ENCODE data around the gene SPEM2.
"Not testable (repeated sequence)": the region's sequence is repeated elsewhere in the genome, so short reads cannot be mapped to it uniquely, and the experiment has no call there.

SPEM2 gene

DNA sequence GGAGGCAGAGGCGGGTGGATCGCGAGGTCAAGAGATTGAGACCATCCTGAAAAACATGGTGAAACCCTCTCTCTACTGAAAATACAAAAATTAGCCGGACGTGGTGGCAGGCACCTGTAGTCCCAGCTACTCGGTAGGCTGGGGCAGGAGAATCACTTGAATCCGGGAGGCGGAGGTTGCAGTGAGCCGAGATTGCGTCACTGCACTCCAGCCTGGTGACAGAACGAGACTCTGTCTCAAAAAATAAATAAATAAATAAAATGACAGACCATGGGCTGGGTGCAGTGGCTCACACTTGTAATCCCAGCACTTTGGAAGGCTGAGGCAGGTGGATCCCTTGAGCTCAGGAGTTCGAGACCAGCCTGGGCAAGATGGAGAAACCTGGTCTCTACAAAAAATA lies 44.4 kb downstream of the SPEM2 start:
- not testable (repeated sequence) for H3K4me1 ChIP-seq (ENCODE audit: control insufficient read depth, insufficient read depth, low read length, poor library complexity, severe bottlenecking); H3K9me3 ChIP-seq (ENCODE audit: control insufficient read depth, low read length); DNase-seq; H3K4me3 ChIP-seq (ENCODE audit: insufficient read depth, low read depth, low read length, poor library complexity, severe bottlenecking); H3K27me3 ChIP-seq (replicated peaks; ENCODE audit: control insufficient read depth, insufficient read depth, low read length, poor library complexity, severe bottlenecking); H3K27ac ChIP-seq (ENCODE audit: insufficient read depth, low read length, poor library complexity, severe bottlenecking)
- peaks cover 22% of the 10 kb centered on the region for H3K36me3 ChIP-seq (ENCODE audit: control insufficient read depth, insufficient read depth, low read length)

DNA sequence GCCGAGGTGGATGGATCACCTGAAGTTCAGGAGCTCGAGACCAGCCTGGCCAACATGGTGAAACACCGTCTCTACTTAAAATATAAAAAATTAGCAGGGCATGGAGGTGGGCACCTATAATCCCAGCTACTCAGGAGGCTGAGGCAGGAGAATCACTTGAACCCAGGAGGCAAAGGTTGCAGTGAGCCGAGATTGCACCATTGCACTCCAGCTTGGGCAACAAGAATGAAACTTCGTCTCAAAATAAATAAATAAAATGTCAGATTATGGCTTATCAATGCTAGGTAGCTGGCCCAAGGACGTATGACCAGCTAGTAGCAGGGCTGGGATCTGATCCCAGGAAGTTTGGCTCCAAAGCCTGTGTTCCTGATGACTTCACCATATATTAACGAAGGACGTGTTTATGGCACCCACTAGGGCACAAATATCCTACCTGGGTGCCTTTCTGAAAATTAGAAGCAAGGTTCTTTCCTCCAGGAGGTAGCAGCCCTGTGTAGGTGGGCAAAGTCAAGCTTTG lies 45.1 kb downstream of the SPEM2 start:
- peaks cover 18% of the 10 kb centered on the region for H3K36me3 ChIP-seq (ENCODE audit: control insufficient read depth, insufficient read depth, low read length)
- not testable (repeated sequence) for H3K4me3 ChIP-seq (ENCODE audit: insufficient read depth, low read depth, low read length, poor library complexity, severe bottlenecking)

DNA sequence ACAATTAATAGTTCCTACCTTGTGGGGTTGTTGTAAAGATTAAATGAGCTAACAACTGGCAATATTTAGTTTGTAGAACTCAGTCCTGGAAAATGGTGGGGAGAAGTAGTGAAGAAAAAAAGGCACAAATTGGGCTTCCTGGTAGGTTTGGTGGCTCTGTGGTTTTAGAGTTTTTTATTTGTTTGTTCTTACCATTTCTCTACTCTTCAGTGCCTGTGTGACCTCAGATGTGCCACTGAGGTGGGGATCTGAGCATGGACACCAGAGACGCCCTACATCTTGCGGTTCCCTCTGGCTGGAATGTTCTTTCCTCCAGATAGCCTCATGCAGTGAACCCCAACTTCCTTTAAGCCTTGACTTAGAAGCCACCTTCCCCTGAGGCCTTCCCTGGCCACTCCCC lies 46.3 kb downstream of the SPEM2 start:
- peaks cover 6% of the 10 kb centered on the region for H3K36me3 ChIP-seq (ENCODE audit: control insufficient read depth, insufficient read depth, low read length)
- H3K27me3 ChIP-seq (replicated peaks; ENCODE audit: control insufficient read depth, insufficient read depth, low read length, poor library complexity, severe bottlenecking) = no peaks in the 10 kb centered on the region
- H3K4me1 ChIP-seq (ENCODE audit: control insufficient read depth, insufficient read depth, low read length, poor library complexity, severe bottlenecking) = no peaks in the 10 kb centered on the region
- no peak for DNase-seq
- H3K4me3 ChIP-seq (ENCODE audit: insufficient read depth, low read depth, low read length, poor library complexity, severe bottlenecking) = no peak overlapping the region
- no peaks in the 10 kb centered on the region for H3K9me3 ChIP-seq (ENCODE audit: control insufficient read depth, low read length)
- H3K27ac ChIP-seq (ENCODE audit: insufficient read depth, low read length, poor library complexity, severe bottlenecking) = no peak overlapping the region

More for the DNA sequence above, 45.1 kb downstream of the SPEM2 start:
- H3K27ac ChIP-seq (ENCODE audit: insufficient read depth, low read length, poor library complexity, severe bottlenecking); H3K27me3 ChIP-seq (replicated peaks; ENCODE audit: control insufficient read depth, insufficient read depth, low read length, poor library complexity, severe bottlenecking); H3K9me3 ChIP-seq (ENCODE audit: control insufficient read depth, low read length); DNase-seq; H3K4me1 ChIP-seq (ENCODE audit: control insufficient read depth, insufficient read depth, low read length, poor library complexity, severe bottlenecking): not testable (repeated sequence)

DNA sequence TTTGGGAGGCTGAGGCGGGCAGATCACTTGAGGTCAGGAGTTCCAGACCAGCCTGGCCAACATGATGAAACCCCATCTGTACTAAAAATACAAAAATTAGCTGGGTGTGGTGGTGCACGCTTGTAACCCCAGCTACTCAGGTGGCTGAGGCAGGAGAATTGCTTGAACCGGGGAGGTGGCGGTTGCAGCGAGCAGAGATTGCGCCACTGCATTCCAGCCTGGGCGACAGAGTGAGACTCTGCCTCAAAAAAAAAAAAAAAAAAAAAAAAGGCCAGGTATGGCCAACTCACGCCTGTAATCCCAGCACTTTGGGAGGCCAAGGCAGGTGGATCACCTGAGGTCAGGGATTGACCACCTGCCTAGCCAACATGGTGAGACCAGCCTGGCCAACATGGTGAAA lies 49.4 kb downstream of the SPEM2 start:
- peaks cover 11% of the 10 kb centered on the region for H3K4me1 ChIP-seq (ENCODE audit: control insufficient read depth, insufficient read depth, low read length, poor library complexity, severe bottlenecking)
- H3K27ac ChIP-seq (ENCODE audit: insufficient read depth, low read length, poor library complexity, severe bottlenecking); H3K36me3 ChIP-seq (ENCODE audit: control insufficient read depth, insufficient read depth, low read length); DNase-seq; H3K9me3 ChIP-seq (ENCODE audit: control insufficient read depth, low read length); H3K4me3 ChIP-seq (ENCODE audit: insufficient read depth, low read depth, low read length, poor library complexity, severe bottlenecking); H3K27me3 ChIP-seq (replicated peaks; ENCODE audit: control insufficient read depth, insufficient read depth, low read length, poor library complexity, severe bottlenecking): not testable (repeated sequence)

DNA sequence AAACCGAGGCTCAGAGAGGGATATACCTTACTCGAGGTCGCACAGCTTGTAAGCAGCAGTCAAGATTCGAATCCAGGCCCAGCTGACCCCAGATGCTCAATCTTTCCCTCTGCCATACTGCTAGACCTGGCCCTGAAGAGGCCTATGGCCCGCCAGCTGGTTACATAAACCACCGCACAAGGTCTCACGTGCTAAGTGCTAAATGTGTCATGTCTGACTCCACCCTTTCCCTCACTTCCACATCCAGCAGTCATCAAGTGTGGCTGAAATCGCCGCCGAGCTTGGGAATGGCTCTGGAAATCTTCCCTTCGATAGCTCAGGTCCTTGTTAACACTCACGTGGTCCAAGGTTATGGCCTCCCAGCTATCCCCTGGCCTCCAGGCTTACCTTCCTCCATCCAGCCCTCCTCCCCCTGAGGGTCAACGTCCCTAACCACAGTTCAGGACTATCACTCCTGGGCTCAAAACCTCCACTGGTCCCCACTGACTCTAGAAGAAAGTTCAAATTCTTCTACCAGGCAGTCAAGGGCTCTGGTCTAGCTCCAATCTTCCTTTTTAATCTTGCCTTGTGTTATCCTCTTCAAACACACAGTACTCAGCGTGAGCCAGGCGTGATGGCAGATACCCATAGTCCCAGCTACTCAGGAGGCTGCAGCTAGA lies 50.5 kb downstream of the SPEM2 start:
- peaks cover 19% of the 10 kb centered on the region for H3K4me1 ChIP-seq (ENCODE audit: control insufficient read depth, insufficient read depth, low read length, poor library complexity, severe bottlenecking)
- H3K27ac ChIP-seq (ENCODE audit: insufficient read depth, low read length, poor library complexity, severe bottlenecking) = no peak overlapping the region
- H3K36me3 ChIP-seq (ENCODE audit: control insufficient read depth, insufficient read depth, low read length) = no peaks in the 10 kb centered on the region
- H3K27me3 ChIP-seq (replicated peaks; ENCODE audit: control insufficient read depth, insufficient read depth, low read length, poor library complexity, severe bottlenecking) = no peaks in the 10 kb centered on the region
- no peak overlapping the region for H3K4me3 ChIP-seq (ENCODE audit: insufficient read depth, low read depth, low read length, poor library complexity, severe bottlenecking)
- no peaks in the 10 kb centered on the region for H3K9me3 ChIP-seq (ENCODE audit: control insufficient read depth, low read length)
- no peak for DNase-seq

DNA sequence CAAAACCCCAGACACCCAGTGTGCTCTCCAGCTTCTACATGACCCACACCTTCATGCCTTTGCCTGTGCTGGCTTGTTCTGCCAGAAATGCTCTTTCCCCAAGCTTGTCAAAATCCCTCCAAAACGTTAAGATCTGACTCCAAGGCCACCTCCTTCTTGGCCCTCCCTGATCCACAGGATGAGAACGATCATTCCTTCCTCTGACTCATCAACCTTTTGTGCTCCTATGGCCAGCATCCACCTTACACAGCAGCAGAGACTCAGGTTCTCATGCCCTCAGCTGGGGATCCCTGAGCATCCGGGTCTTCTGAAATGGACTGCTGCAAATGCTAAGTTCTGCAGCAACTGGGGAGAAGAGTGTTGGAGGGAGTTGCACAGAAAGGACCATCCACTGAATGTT lies 51.1 kb downstream of the SPEM2 start:
- Histone ChIP-seq H3K4me3 (ENCODE audit: insufficient read depth, low read depth, low read length, poor library complexity, severe bottlenecking) (no peak overlapping the region), H3K4me1 (ENCODE audit: control insufficient read depth, insufficient read depth, low read length, poor library complexity, severe bottlenecking) (peaks cover 19% of the 10 kb centered on the region), H3K9me3 (ENCODE audit: control insufficient read depth, low read length) (no peaks in the 10 kb centered on the region), H3K27ac (ENCODE audit: insufficient read depth, low read length, poor library complexity, severe bottlenecking) (no peak overlapping the region), H3K36me3 (ENCODE audit: control insufficient read depth, insufficient read depth, low read length) (no peaks in the 10 kb centered on the region), H3K27me3 (replicated peaks; ENCODE audit: control insufficient read depth, insufficient read depth, low read length, poor library complexity, severe bottlenecking) (no peaks in the 10 kb centered on the region)
- DNase-seq = no peak

DNA sequence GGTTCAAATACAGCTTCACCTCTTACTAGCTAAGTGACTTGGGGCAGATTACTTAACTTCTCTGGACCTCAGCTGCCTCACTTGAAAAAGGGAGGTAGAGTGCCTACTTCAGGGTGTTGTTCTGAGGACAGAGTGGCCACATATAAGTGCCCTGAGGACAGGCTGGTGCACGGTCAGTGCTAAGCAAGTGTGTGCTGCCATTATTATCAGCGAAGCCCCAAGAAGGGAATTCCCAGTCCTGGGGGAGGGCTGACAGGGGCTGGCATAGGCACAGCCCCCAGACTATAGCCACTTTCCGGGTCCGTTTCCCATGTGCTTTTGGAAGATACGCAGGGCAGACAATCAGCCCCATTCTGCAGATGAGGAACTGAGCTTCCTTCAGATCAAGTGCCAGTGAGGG lies 51.5 kb downstream of the SPEM2 start:
- Histone ChIP-seq H3K27ac (ENCODE audit: insufficient read depth, low read length, poor library complexity, severe bottlenecking) (no peak overlapping the region), H3K4me1 (ENCODE audit: control insufficient read depth, insufficient read depth, low read length, poor library complexity, severe bottlenecking) (peaks cover 19% of the 10 kb centered on the region), H3K4me3 (ENCODE audit: insufficient read depth, low read depth, low read length, poor library complexity, severe bottlenecking) (no peak overlapping the region), H3K36me3 (ENCODE audit: control insufficient read depth, insufficient read depth, low read length) (no peaks in the 10 kb centered on the region), H3K9me3 (ENCODE audit: control insufficient read depth, low read length) (no peaks in the 10 kb centered on the region), H3K27me3 (replicated peaks; ENCODE audit: control insufficient read depth, insufficient read depth, low read length, poor library complexity, severe bottlenecking) (no peaks in the 10 kb centered on the region)
- no peak for DNase-seq

Data from effector memory CD4-positive, alpha-beta T cell (primary cell).